Parathyroid adenoma (tissue), 2 donors: ENCODE measurements around the gene TTF1.

Experiments used
- H2AFZ ChIP-seq: fragments of 300-600 bp; sonication (generic); one replicate; pipeline ENCODE4 v1.7.0; 2017; ENCODE audit warnings: antibody characterized with exemption, mild to moderate bottlenecking
- H3K27ac ChIP-seq: fragments of 300-600 bp; sonication (generic); one replicate; pipeline ENCODE4 v1.7.0; 2017
- H3K27me3 ChIP-seq: fragments of 300-600 bp; sonication (generic); one replicate; pipeline ENCODE4 v1.7.0; 2017; ENCODE audit warnings: low read length; ENCODE audit not compliant: control insufficient read depth, insufficient read depth
- H3K36me3 ChIP-seq: fragments of 300-600 bp; sonication (generic); one replicate; pipeline ENCODE4 v1.7.0; 2017; ENCODE audit warnings: low read length; ENCODE audit not compliant: control insufficient read depth, insufficient read depth
- H3K4me1 ChIP-seq: fragments of 300-600 bp; sonication (generic); one replicate; pipeline ENCODE4 v1.7.0; 2017; ENCODE audit warnings: control low read depth
- H3K4me2 ChIP-seq: fragments of 300-600 bp; sonication (generic); one replicate; pipeline ENCODE4 v1.7.0; 2017; ENCODE audit warnings: low read length
- H3K4me3 ChIP-seq: fragments of 300-600 bp; sonication (generic); one replicate; pipeline ENCODE4 v1.7.0; 2017; ENCODE audit warnings: low read depth, low read length
- H3K79me2 ChIP-seq: fragments of 300-600 bp; sonication (generic); one replicate; pipeline ENCODE4 v1.7.0; 2017; ENCODE audit warnings: control low read depth
- H3K9ac ChIP-seq: fragments of 300-600 bp; sonication (generic); one replicate; pipeline ENCODE4 v1.7.0; 2017; ENCODE audit warnings: mild to moderate bottlenecking
- H3K9me3 ChIP-seq: fragments of 300-600 bp; sonication (generic); one replicate; pipeline ENCODE4 v1.7.0; 2017; ENCODE audit warnings: low read length; ENCODE audit not compliant: control insufficient read depth
- CTCF ChIP-seq: fragments of 300-600 bp; sonication (generic); IDR thresholded peaks from one replicate; pipeline ENCODE4 v1.7.0; 2017; ENCODE audit warnings: antibody characterized with exemption, mild to moderate bottlenecking
- donor health status: primary hyperparathyroidism.

TTF1 gene

GRCh38 chr9:132440735-132441134 lies 34.1 kb upstream of the TTF1 start:
- no peak overlapping the region for H3K4me3 ChIP-seq
- H2AFZ ChIP-seq, result no peak overlapping the region
- no peak overlapping the region for H3K4me2 ChIP-seq
- no peaks in the 10 kb centered on the region for H3K27me3 ChIP-seq
- no peaks in the 10 kb centered on the region for H3K79me2 ChIP-seq
- no peaks in the 10 kb centered on the region for H3K4me1 ChIP-seq
- no peak overlapping the region for H3K9ac ChIP-seq
- no peak for TF ChIP-seq CTCF
- no peaks in the 10 kb centered on the region for H3K9me3 ChIP-seq
- H3K27ac ChIP-seq, result no peak overlapping the region
- H3K36me3 ChIP-seq, result no peaks in the 10 kb centered on the region

GRCh38 chr9:132439153-132439552 lies 32.5 kb upstream of the TTF1 start:
- H3K36me3 ChIP-seq, result no peaks in the 10 kb centered on the region
- H3K27me3 ChIP-seq, result no peaks in the 10 kb centered on the region
- no peaks in the 10 kb centered on the region for H3K79me2 ChIP-seq
- H3K4me2 ChIP-seq, result no peak overlapping the region
- no peak overlapping the region for H3K4me3 ChIP-seq
- H3K4me1 ChIP-seq, result no peaks in the 10 kb centered on the region
- no peak overlapping the region for H3K27ac ChIP-seq
- no peak overlapping the region for H3K9ac ChIP-seq
- no peaks in the 10 kb centered on the region for H3K9me3 ChIP-seq
- no peak overlapping the region for H2AFZ ChIP-seq
- no peak for TF ChIP-seq CTCF

GRCh38 chr9:132434881-132435280 lies 28.2 kb upstream of the TTF1 start:
- TF ChIP-seq CTCF, result no peak

GRCh38 chr9:132430998-132431397 lies 24.4 kb upstream of the TTF1 start:
- no peaks in the 10 kb centered on the region for H3K4me1 ChIP-seq
- H3K27me3 ChIP-seq, result no peaks in the 10 kb centered on the region
- H3K9me3 ChIP-seq, result no peaks in the 10 kb centered on the region
- no peak overlapping the region for H3K27ac ChIP-seq
- no peak overlapping the region for H3K4me3 ChIP-seq
- no peak for TF ChIP-seq CTCF
- no peaks in the 10 kb centered on the region for H3K79me2 ChIP-seq
- H3K9ac ChIP-seq, result no peak overlapping the region
- no peak overlapping the region for H2AFZ ChIP-seq
- H3K4me2 ChIP-seq, result no peak overlapping the region
- H3K36me3 ChIP-seq, result no peaks in the 10 kb centered on the region

More at GRCh38 chr9:132434881-132435280, 28.2 kb upstream of the TTF1 start:
- Histone ChIP-seq H3K4me2 (no peak overlapping the region), H3K27me3 (no peaks in the 10 kb centered on the region), H3K79me2 (no peaks in the 10 kb centered on the region), H3K4me1 (no peaks in the 10 kb centered on the region), H3K4me3 (no peak overlapping the region), H2AFZ (no peak overlapping the region), H3K9ac (no peak overlapping the region), H3K9me3 (no peaks in the 10 kb centered on the region), H3K27ac (no peak overlapping the region), H3K36me3 (no peaks in the 10 kb centered on the region)

GRCh38 chr9:132426639-132427414 lies 20.2 kb upstream of the TTF1 start:
- Histone ChIP-seq H3K4me2 (no peak overlapping the region), H2AFZ (no peak overlapping the region), H3K4me3 (no peak overlapping the region), H3K4me1 (no peaks in the 10 kb centered on the region), H3K9ac (no peak overlapping the region), H3K79me2 (no peaks in the 10 kb centered on the region), H3K9me3 (no peaks in the 10 kb centered on the region), H3K27me3 (no peaks in the 10 kb centered on the region), H3K36me3 (no peaks in the 10 kb centered on the region), H3K27ac (no peak overlapping the region)
- no peak for TF ChIP-seq CTCF
